Fibroblast of lung (primary cell): Measurements from ENCODE around the gene SSH2.

Experiments used
- EZH2 ChIP-seq: IDR thresholded peaks from 2 replicates; pipeline ENCODE4 v1.5.1; 2012; ENCODE audit warnings: low read length, control low read depth, mild to moderate bottlenecking; ENCODE audit errors: missing control alignments
- TF ChIP-seq, protein P1 (sequence below), 2 donors: IDR thresholded peaks in 1 of 2; conservative IDR thresholded peaks in 1 of 2; 1 replicate in 1 of 2; 2 replicates in 1 of 2; pipeline ENCODE4 v1.5.1; 2011 to 2012; ENCODE audit warnings: low read length in 2 of 2, control low read depth in 1 of 2, inconsistent platforms in 1 of 2, low read depth in 1 of 2, mild to moderate bottlenecking in 1 of 2

DNA sequence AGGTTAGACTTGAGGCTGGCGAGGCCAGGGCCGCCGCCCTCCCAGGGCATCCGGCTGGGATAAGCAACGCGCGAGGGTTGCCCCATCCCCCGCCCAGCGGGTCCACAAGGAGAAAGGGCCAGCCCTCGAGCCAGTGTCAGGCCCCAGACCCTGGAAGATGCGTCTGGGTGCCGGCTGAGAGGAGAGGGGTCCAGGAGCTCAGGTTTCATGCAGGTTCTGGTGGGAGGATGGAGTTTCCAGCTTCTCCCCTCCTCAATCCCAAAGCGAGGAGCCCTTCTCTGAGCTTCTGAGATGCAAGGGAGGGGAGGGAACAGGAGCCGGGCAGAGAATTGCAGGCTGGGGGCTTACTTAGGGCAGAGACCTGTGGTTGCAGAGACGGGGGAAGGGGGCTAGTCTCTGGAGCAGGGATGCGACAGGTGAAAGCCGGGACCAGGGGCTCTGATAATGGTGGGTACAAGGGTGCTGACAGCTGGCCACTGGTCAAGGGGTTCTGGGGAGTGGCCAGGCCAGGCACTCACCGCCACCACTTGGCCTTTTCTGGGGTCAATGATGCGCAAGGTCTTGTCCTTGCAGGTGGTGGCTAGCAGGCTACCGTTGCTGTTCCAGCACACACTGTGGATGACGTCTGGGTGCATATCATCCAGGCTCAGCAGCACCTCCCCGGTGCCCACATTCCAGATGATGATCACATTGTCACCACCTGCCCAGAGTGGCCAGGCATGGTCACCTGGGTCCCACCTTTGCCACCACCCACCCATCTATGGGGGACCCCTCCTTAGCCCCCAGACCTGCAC is 311.6 kb downstream of the SSH2 start:
- TF ChIP-seq, protein P1, sequence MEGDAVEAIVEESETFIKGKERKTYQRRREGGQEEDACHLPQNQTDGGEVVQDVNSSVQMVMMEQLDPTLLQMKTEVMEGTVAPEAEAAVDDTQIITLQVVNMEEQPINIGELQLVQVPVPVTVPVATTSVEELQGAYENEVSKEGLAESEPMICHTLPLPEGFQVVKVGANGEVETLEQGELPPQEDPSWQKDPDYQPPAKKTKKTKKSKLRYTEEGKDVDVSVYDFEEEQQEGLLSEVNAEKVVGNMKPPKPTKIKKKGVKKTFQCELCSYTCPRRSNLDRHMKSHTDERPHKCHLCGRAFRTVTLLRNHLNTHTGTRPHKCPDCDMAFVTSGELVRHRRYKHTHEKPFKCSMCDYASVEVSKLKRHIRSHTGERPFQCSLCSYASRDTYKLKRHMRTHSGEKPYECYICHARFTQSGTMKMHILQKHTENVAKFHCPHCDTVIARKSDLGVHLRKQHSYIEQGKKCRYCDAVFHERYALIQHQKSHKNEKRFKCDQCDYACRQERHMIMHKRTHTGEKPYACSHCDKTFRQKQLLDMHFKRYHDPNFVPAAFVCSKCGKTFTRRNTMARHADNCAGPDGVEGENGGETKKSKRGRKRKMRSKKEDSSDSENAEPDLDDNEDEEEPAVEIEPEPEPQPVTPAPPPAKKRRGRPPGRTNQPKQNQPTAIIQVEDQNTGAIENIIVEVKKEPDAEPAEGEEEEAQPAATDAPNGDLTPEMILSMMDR (conservative IDR thresholded peaks at IDR 0.05 in 1 of 2, IDR thresholded peaks at IDR 0.05 in 1 of 2; ENCODE audit: low read depth in 1 of 2, low read length in 2 of 2): no peak
- no peak for TF ChIP-seq EZH2
